ENCODE data around the gene COQ8A. TPM values are rescaled to one million over a fixed set of nuclear protein-coding genes. Genes with fewer than 3 reads are reported as not detected.

The COQ8A gene
- total and polyA plus RNA-seq, 4 donors = 11.4 to 37.5 (median 20.6) TPM

DNA sequence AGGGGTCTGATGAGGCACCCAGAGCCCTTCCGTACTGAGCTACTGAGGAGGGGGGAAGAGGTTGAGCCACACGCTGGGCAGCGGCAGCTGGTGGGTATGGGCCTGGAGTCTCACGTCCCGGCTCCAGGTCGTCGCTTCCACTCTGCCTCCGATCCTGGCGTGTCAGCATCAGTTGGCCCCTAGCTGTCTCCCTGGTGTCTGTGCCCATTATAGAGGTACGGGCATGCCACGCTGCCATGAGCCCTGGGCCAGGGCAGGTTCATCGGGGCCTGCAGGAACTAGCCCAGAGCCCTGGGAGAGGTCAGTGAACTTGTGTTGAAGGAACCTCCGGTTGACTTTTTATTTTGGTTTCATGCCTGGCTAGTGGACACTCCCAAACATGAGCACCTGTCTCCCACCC, 18.2 kb downstream of the COQ8A start:
- intact Hi-C loops (cut with DNase I) = no loop called here
- no peaks in the 10 kb centered on the region for H3K27me3 ChIP-seq (ENCODE audit: control insufficient read depth in 1 of 2, insufficient read depth in 2 of 2, low read length in 1 of 2)
- H3K4me3 ChIP-seq (ENCODE audit: low read length in 2 of 2) = no peak overlapping the region
- WGBS, 2 donors = 98 to 100% methylated on average over 13 of the region's 13 CpGs
- H3K36me3 ChIP-seq (ENCODE audit: control insufficient read depth in 1 of 2, insufficient read depth in 2 of 2, low read length in 1 of 2) = no peaks in the 10 kb centered on the region
- ATAC-seq (ENCODE audit: low FRiP score) (no peak), DNase-seq (no peak)
- no peaks in the 10 kb centered on the region for H3K9me3 ChIP-seq (ENCODE audit: control insufficient read depth, low read length)
- H3K27ac ChIP-seq (ENCODE audit: low read depth in 1 of 2, low read length in 2 of 2) = no peak overlapping the region
- no peaks in the 10 kb centered on the region for H3K4me1 ChIP-seq (ENCODE audit: control insufficient read depth in 1 of 2, insufficient read depth in 2 of 2, low read length in 2 of 2)

DNA sequence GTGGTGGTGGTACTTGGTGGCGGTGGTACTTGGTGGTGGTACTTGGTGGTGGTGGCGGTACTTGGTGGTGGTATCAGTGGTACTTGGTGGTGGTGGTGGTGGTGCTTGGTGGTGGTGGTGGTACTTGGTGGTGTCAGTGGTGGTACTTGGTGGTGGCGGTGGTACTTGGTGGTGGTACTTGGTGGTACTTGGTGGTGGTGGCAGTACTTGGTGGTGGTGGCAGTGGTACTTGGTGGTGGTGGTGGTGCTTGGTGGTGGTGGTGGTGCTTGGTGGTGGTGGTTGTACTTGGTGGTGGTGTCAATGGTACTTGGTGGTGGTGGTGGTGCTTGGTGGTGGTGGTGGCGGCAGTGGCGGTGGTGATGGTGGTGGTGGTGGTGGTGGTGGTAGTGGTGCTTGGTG, 20.2 kb downstream of the COQ8A start:
- no peaks in the 10 kb centered on the region for H3K9me3 ChIP-seq (ENCODE audit: control insufficient read depth, low read length)
- H3K36me3 ChIP-seq (ENCODE audit: control insufficient read depth in 1 of 2, insufficient read depth in 2 of 2, low read length in 1 of 2) = no peaks in the 10 kb centered on the region
- no peak overlapping the region for H3K27ac ChIP-seq (ENCODE audit: low read depth in 1 of 2, low read length in 2 of 2)
- no peak overlapping the region for H3K4me3 ChIP-seq (ENCODE audit: low read length in 2 of 2)
- WGBS, 2 donors = 85 to 89% methylated on average over 5 of the region's 5 CpGs
- H3K27me3 ChIP-seq (ENCODE audit: control insufficient read depth in 1 of 2, insufficient read depth in 2 of 2, low read length in 1 of 2) = no peaks in the 10 kb centered on the region
- ATAC-seq (ENCODE audit: low FRiP score) (no peak), DNase-seq (no peak)
- intact Hi-C loops (cut with DNase I) = no loop called here
- no peaks in the 10 kb centered on the region for H3K4me1 ChIP-seq (ENCODE audit: control insufficient read depth in 1 of 2, insufficient read depth in 2 of 2, low read length in 2 of 2)

DNA sequence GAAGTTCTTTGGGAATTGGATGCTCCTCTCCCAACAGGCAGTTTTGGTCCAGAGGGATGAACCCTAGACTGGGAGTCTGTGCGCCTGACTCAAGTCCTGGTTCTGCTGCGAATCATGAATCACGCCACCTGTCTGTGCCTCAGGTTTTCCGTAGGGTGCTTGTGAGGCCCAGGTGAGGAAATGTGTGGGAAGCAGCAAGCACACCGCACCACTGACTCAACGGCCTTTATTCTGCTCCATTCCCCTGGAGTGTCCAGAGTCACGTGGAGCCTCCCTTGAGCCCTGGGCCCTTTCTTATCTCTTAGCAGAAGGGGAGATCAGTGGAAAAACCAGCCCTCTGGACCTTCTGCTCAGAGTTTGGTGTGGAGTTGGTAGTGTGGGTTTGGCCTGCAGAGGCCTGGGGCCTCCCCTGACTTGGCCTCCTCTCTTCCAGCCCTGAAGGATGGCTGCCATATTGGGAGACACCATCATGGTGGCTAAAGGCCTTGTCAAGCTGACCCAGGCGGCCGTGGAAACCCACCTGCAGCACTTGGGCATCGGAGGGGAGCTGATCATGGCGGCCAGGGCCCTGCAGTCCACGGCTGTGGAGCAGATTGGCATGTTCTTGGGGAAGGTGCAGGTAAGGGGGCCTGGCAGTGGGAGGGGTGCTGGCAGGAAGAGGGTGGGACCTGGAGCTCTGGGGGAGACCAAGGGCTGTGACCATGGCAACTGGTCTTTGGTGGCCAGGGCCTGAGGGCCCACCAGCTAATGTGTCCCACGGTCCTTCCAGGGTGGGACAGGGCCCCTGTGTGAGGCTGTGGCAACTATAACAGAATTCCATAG, 21.1 kb downstream of the COQ8A start:
- WGBS, 2 donors = 96 to 98% methylated on average over 13 of the region's 13 CpGs
- Histone ChIP-seq H3K27me3 (ENCODE audit: control insufficient read depth in 1 of 2, insufficient read depth in 2 of 2, low read length in 1 of 2) (no peaks in the 10 kb centered on the region), H3K27ac (ENCODE audit: low read depth in 1 of 2, low read length in 2 of 2) (no peak overlapping the region), H3K4me1 (ENCODE audit: control insufficient read depth in 1 of 2, insufficient read depth in 2 of 2, low read length in 2 of 2) (no peaks in the 10 kb centered on the region), H3K4me3 (ENCODE audit: low read length in 2 of 2) (no peak overlapping the region), H3K9me3 (ENCODE audit: control insufficient read depth, low read length) (no peaks in the 10 kb centered on the region), H3K36me3 (ENCODE audit: control insufficient read depth in 1 of 2, insufficient read depth in 2 of 2, low read length in 1 of 2) (no peaks in the 10 kb centered on the region)
- intact Hi-C loops (cut with DNase I) = no loop called here
- DNase-seq (no peak), ATAC-seq (ENCODE audit: low FRiP score) (no peak)

DNA sequence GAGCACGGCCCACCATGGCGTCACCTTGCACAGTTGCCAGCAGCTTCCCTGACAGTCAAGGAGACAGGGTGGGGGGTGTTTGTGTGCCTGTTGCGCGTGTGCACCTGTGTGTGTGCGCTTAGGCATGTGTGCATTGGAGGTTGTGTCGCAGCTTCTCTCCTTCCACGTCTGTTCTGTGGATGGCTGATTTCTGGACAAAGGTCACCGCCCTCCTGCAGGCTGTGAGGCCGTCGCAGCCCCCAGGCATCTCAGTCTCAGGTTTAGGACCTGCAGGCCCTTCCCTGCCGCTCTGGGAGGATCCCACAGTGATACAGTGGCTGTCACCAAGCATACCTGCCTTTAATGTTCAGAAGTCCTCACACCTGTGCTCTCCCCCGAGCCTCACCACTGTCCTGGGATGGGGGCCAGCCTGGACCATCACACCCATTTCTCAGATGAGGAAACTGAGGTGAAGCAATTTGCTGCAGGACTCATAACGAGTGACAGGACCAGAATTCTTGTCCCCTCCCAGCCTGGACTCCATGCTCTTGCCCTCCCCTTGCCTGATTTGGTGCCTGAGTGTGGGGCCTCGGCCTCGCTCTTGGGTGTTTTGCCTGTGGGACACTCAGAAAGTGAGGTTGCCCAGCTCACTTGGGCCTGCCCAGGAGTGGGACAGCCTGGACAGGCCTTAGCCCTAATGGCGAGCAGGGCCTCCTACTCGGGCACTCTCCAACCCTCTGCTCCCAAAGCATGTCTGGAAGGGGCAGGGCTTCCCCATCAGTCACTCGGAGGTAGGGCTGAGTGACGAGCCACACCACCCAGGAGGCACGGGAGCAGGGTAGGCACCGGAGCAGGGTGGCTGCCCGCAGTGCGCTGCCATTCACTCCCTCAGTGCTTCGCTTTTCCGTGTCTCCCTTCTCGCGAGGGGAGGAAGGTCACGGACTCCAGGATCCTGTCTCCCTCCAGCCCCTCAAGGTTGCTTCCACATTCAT, 22.6 kb downstream of the COQ8A start:
- DNase-seq (peak in 1 of 2 donors; percentile 55), ATAC-seq (ENCODE audit: low FRiP score) (no peak)
- intact Hi-C loops (cut with DNase I) = no loop called here
- no peak overlapping the region for H3K4me3 ChIP-seq (ENCODE audit: low read length in 2 of 2)
- no peaks in the 10 kb centered on the region for H3K36me3 ChIP-seq (ENCODE audit: control insufficient read depth in 1 of 2, insufficient read depth in 2 of 2, low read length in 1 of 2)
- H3K4me1 ChIP-seq (ENCODE audit: control insufficient read depth in 1 of 2, insufficient read depth in 2 of 2, low read length in 2 of 2) = no peaks in the 10 kb centered on the region
- H3K9me3 ChIP-seq (ENCODE audit: control insufficient read depth, low read length) = no peaks in the 10 kb centered on the region
- no peak overlapping the region for H3K27ac ChIP-seq (ENCODE audit: low read depth in 1 of 2, low read length in 2 of 2)
- WGBS, 2 donors = 92 to 94% methylated on average over 28 of the region's 28 CpGs
- H3K27me3 ChIP-seq (ENCODE audit: control insufficient read depth in 1 of 2, insufficient read depth in 2 of 2, low read length in 1 of 2) = no peaks in the 10 kb centered on the region

DNA sequence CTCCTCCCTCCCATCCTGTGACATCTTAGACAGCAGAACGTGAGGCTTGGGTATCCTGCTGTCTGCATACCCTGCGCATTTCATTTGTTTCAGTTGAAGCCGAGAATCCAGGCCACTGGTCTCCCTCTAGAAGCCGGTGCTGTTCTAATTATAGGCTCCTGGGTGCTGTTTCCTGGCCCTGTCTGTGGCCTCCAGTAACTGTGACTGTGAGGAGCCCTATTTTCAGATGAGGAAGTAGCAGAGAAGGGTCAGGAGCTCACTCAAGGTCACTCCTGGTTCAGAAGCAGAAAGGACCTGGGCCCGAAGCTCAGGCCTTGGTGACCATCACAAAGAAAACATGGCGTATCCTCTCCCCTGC, 24.0 kb downstream of the COQ8A start:
- no peak for ATAC-seq (ENCODE audit: low FRiP score)

DNA sequence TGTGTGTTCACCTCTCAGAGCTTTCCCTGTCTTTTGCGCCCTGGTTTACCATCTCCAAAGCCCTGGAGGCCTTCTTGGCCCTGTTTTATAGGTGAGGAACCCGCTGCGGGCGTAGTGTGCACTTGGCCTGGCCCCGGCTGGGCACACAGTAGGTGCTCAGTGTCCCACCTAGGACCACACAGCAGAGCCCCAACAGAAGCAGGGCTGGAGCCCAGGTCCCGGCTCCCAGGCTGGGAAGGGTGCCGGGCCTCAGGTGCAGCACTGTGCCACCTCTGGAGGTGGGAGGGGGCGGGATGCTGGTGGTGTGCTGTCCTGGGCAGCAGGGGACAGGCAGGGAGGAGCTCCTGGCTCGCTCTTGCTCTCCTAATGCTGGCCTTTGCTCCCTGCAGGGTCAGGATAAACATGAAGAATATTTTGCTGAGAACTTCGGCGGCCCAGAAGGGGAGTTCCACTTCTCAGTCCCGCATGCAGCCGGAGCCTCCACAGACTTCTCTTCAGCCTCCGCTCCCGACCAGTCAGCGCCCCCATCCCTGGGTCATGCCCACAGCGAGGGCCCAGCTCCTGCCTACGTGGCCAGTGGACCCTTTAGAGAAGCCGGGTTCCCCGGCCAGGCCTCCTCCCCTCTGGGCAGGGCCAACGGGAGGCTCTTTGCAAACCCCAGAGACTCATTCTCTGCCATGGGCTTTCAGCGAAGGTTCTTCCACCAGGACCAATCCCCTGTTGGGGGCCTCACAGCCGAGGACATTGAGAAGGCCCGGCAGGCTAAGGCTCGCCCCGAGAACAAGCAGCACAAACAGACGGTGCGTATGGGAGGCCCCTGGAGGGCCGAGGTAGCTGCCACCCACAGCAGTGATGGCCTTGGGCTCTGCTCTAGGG, 24.8 kb downstream of the COQ8A start:
- Histone ChIP-seq H3K9me3 (ENCODE audit: control insufficient read depth, low read length) (no peaks in the 10 kb centered on the region), H3K4me1 (ENCODE audit: control insufficient read depth in 1 of 2, insufficient read depth in 2 of 2, low read length in 2 of 2) (no peaks in the 10 kb centered on the region), H3K27me3 (ENCODE audit: control insufficient read depth in 1 of 2, insufficient read depth in 2 of 2, low read length in 1 of 2) (no peaks in the 10 kb centered on the region), H3K27ac (ENCODE audit: low read depth in 1 of 2, low read length in 2 of 2) (no peak overlapping the region), H3K4me3 (ENCODE audit: low read length in 2 of 2) (no peak overlapping the region), H3K36me3 (ENCODE audit: control insufficient read depth in 1 of 2, insufficient read depth in 2 of 2, low read length in 1 of 2) (no peaks in the 10 kb centered on the region)
- 93% methylated on average over 29 of the region's 29 CpGs for WGBS, 2 donors
- intact Hi-C loops (cut with DNase I) = no loop called here
- DNase-seq = peak; percentile 24 to 63
- ATAC-seq (ENCODE audit: low FRiP score) = no peak

More for the DNA sequence above, 24.0 kb downstream of the COQ8A start:
- Histone ChIP-seq H3K9me3 (ENCODE audit: control insufficient read depth, low read length) (no peaks in the 10 kb centered on the region), H3K4me3 (ENCODE audit: low read length in 2 of 2) (no peak overlapping the region), H3K27me3 (ENCODE audit: control insufficient read depth in 1 of 2, insufficient read depth in 2 of 2, low read length in 1 of 2) (no peaks in the 10 kb centered on the region), H3K4me1 (ENCODE audit: control insufficient read depth in 1 of 2, insufficient read depth in 2 of 2, low read length in 2 of 2) (no peaks in the 10 kb centered on the region), H3K36me3 (ENCODE audit: control insufficient read depth in 1 of 2, insufficient read depth in 2 of 2, low read length in 1 of 2) (no peaks in the 10 kb centered on the region), H3K27ac (ENCODE audit: low read depth in 1 of 2, low read length in 2 of 2) (no peak overlapping the region)
- 66 to 68% methylated on average over 6 of the region's 6 CpGs for WGBS, 2 donors
- intact Hi-C loops (cut with DNase I) = no loop called here
- no peak for DNase-seq

DNA sequence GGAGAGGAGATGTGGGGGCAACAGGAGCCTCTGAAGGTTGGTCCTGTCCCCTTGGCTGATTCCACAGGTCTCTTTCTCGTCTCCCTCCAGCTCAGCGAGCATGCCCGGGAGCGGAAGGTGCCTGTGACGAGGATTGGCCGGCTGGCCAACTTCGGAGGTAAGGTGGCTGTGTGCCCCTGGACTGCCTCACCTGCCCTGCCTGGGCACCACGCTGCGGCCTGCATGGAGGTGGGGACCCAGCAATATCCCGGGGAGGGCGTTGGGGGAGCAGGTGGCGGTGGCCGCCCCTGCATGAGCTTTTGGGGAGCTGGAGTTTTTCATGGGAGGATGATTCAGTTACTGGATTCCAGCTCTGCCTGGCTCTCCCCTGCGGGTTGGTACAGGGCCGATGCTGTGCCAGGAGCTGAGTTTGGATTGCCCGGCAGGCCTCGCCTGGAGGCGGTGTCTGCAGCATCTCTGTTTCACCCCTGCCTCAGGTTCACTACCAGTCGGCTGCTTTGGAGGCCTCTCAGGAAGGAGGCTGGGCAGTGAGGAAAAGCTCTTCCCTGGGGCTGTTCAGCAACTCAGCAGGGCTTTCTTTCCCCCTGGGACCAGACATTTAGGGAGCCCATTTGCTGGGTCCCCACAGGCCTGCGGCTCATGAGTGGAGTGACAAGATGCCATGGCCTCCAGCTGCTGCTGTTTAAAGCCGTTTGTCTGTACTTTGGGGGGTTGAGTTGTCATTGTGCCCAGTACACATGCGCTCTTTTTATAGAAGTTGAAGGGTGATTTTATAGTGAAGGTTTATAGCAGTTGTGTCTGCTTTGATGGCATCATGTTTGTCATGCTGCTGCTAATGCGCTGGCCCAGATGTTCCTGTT, 25.7 kb downstream of the COQ8A start:
- H3K27me3 ChIP-seq (ENCODE audit: control insufficient read depth in 1 of 2, insufficient read depth in 2 of 2, low read length in 1 of 2) = no peaks in the 10 kb centered on the region
- no peaks in the 10 kb centered on the region for H3K36me3 ChIP-seq (ENCODE audit: control insufficient read depth in 1 of 2, insufficient read depth in 2 of 2, low read length in 1 of 2)
- H3K4me3 ChIP-seq (ENCODE audit: low read length in 2 of 2) = no peak overlapping the region
- no peaks in the 10 kb centered on the region for H3K9me3 ChIP-seq (ENCODE audit: control insufficient read depth, low read length)
- intact Hi-C loops (cut with DNase I) = no loop called here
- DNase-seq = peak in 1 of 2 donors; percentile 51
- ATAC-seq (ENCODE audit: low FRiP score) = no peak
- H3K27ac ChIP-seq (ENCODE audit: low read depth in 1 of 2, low read length in 2 of 2) = no peak overlapping the region
- no peaks in the 10 kb centered on the region for H3K4me1 ChIP-seq (ENCODE audit: control insufficient read depth in 1 of 2, insufficient read depth in 2 of 2, low read length in 2 of 2)
- WGBS, 2 donors = 93 to 95% methylated on average over 23 of the region's 23 CpGs

DNA sequence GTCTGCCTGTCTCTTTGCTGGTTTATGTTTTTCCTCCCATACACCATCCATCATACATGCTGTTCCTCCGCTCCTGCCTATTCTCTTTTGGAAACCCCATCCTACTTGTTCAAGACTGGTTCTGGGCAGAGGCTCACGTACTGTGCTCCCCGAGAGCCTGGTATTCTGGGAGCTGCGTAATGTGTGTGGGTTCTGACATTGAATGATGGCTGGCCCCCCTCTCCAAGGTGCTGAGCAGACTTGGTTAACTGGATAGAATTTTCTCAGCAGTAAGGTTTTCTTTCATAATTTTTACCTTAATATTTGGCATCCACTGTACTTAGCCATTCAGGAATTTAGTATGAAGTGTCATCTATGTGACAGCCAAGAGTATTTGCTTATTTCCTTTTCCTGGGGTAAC, 26.6 kb downstream of the COQ8A start:
- Histone ChIP-seq H3K4me1 (ENCODE audit: control insufficient read depth in 1 of 2, insufficient read depth in 2 of 2, low read length in 2 of 2) (no peaks in the 10 kb centered on the region), H3K9me3 (ENCODE audit: control insufficient read depth, low read length) (no peaks in the 10 kb centered on the region), H3K4me3 (ENCODE audit: low read length in 2 of 2) (no peak overlapping the region), H3K27me3 (ENCODE audit: control insufficient read depth in 1 of 2, insufficient read depth in 2 of 2, low read length in 1 of 2) (no peaks in the 10 kb centered on the region), H3K36me3 (ENCODE audit: control insufficient read depth in 1 of 2, insufficient read depth in 2 of 2, low read length in 1 of 2) (no peaks in the 10 kb centered on the region), H3K27ac (ENCODE audit: low read depth in 1 of 2, low read length in 2 of 2) (no peak overlapping the region)
- 91 to 93% methylated on average over 4 of the region's 4 CpGs for WGBS, 2 donors
- DNase-seq (no peak), ATAC-seq (ENCODE audit: low FRiP score) (no peak)
- intact Hi-C loops (cut with DNase I) = no loop called here

Data from aorta (tissue), 5 donors.